ENCODE data around the gene PCMTD2.
"Not testable (repeated sequence)": the region's sequence is repeated elsewhere in the genome, so short reads cannot be mapped to it uniquely, and the experiment has no call there.

Gene PCMTD2

GRCh38 chr20:64224351-64225170 is 31.0 kb upstream of the PCMTD2 start:
- FAIRE-seq: no peak

- no peak for FAIRE-seq
Observed at GRCh38 chr20:64225171-64225595, 30.4 kb upstream of the PCMTD2 start.

GRCh38 chr20:64225828-64226598 is 29.5 kb upstream of the PCMTD2 start:
- FAIRE-seq: no peak

- FAIRE-seq: no peak
Observed at GRCh38 chr20:64226686-64227580, 28.6 kb upstream of the PCMTD2 start.

GRCh38 chr20:64228086-64228653 is 27.4 kb upstream of the PCMTD2 start:
- FAIRE-seq: no peak

- FAIRE-seq: no peak
Observed at GRCh38 chr20:64228751-64229506, 26.6 kb upstream of the PCMTD2 start.

GRCh38 chr20:64229507-64230061 is 26.0 kb upstream of the PCMTD2 start:
- FAIRE-seq: no peak

- FAIRE-seq: no peak
Observed at GRCh38 chr20:64230461-64231145, 24.9 kb upstream of the PCMTD2 start.

GRCh38 chr20:64231621-64232550 is 23.7 kb upstream of the PCMTD2 start:
- FAIRE-seq: no peak

GRCh38 chr20:64232794-64233193 is 22.8 kb upstream of the PCMTD2 start:
- FAIRE-seq: no peak

- FAIRE-seq: no peak
Observed at GRCh38 chr20:64233725-64234124, 21.8 kb upstream of the PCMTD2 start.

- no peak for FAIRE-seq
Observed at GRCh38 chr20:64234291-64234791, 21.2 kb upstream of the PCMTD2 start.

- not testable (repeated sequence) for FAIRE-seq
Observed at GRCh38 chr20:64234921-64235565, 20.5 kb upstream of the PCMTD2 start.

- FAIRE-seq: no peak
Observed at GRCh38 chr20:64236137-64237088, 19.1 kb upstream of the PCMTD2 start.

- FAIRE-seq: no peak
Observed at GRCh38 chr20:64237316-64237715, 18.2 kb upstream of the PCMTD2 start.

GRCh38 chr20:64238115-64238825 is 17.3 kb upstream of the PCMTD2 start:
- no peak for FAIRE-seq

GRCh38 chr20:64238851-64239387 is 16.6 kb upstream of the PCMTD2 start:
- no peak for FAIRE-seq

Measured in TTC549 (cell line).